ENCODE results near the gene KIAA1671. TPM values are rescaled to one million over a fixed set of nuclear protein-coding genes. Genes with fewer than 3 reads are reported as not detected.
A peak's percentile ranks its signal among the peaks of the same experiment; 100 is the strongest.

KIAA1671 gene
- polyA plus RNA-seq, 1 donor (not counting 4 experiments of a cell fraction or from before 2014, with no cell fraction given) = 17.4 TPM

DNA sequence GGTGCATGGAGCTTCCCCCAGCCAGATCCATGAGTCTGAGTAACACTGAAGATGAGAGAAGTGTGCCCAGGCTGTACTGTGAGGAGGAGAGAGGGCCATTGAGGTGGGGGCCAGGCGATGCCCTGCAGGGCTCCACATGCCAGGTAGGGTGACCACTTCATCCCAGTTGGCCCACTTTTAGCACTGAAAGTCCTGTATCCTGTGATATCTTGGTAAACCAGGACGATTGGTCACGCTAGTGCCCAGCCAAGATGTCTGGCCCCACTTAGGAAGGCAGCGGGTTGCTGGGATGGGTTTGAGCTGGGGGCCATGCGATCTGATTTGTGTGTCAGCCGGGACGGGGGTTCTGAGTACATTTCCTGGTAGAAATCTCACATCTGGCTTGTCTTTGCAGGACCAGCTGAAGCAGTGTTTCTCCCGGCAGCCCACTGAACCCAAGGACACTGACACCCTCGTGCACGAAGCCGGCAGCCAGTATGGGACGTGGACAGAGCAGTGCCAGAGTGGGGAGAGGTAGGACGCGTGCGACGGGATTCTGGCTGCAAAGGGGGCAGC is 218.0 kb downstream of the KIAA1671 start:
- no peak overlapping the region for H3K4me2 ChIP-seq (ENCODE audit: control insufficient read depth, extremely low read depth, insufficient read depth, low read depth, low read length)
- H3K36me3 ChIP-seq (ENCODE audit: control insufficient read depth in 2 of 2, extremely low read depth in 1 of 2, insufficient read depth in 2 of 2, low read length in 2 of 2) = peaks cover 13 to 16% of the 10 kb centered on the region in 2 experiments
- no peak overlapping the region for H3K9ac ChIP-seq (ENCODE audit: control insufficient read depth, extremely low read depth, insufficient read depth, low read length)
- no peaks in the 10 kb centered on the region for H3K9me3 ChIP-seq (ENCODE audit: control insufficient read depth, low read depth, low read length)
- FAIRE-seq = no peak
- H4K20me1 ChIP-seq (ENCODE audit: control insufficient read depth, extremely low read depth, insufficient read depth, low read length) = no peaks in the 10 kb centered on the region
- dilution Hi-C loops (cut with MboI; ENCODE audit: extremely low pct_ligation_motif_present, low sequenced_read_pairs) = no loop called here
- H3K9me1 ChIP-seq (ENCODE audit: control insufficient read depth, extremely low read depth, insufficient read depth, low read length) = no peaks in the 10 kb centered on the region
- no peaks in the 10 kb centered on the region for H3K79me2 ChIP-seq (ENCODE audit: control insufficient read depth, insufficient read depth, low read length)
- no peak for DNase-seq (ENCODE audit: low read depth, low spot score)
- peaks cover 23% of the 10 kb centered on the region for H3K4me1 ChIP-seq (ENCODE audit: control insufficient read depth, extremely low read depth, insufficient read depth, low read length)
- no peak overlapping the region for H2AFZ ChIP-seq (ENCODE audit: control insufficient read depth, low read length)
- no peaks in the 10 kb centered on the region for H3K27me3 ChIP-seq (ENCODE audit: control insufficient read depth, extremely low read depth, insufficient read depth, low read length)
- H3K4me3 ChIP-seq (ENCODE audit: control insufficient read depth in 2 of 3, extremely low read depth in 1 of 3, insufficient read depth in 2 of 3, low read depth in 1 of 3, low read length in 3 of 3) = no peak overlapping the region
- no peak overlapping the region for H3K27ac ChIP-seq (ENCODE audit: control insufficient read depth, insufficient read depth, low read length)
- no peak for TF ChIP-seq EZH2 (IDR thresholded peaks at IDR 0.05; ENCODE audit: low read length)
- TF ChIP-seq, protein P1, sequence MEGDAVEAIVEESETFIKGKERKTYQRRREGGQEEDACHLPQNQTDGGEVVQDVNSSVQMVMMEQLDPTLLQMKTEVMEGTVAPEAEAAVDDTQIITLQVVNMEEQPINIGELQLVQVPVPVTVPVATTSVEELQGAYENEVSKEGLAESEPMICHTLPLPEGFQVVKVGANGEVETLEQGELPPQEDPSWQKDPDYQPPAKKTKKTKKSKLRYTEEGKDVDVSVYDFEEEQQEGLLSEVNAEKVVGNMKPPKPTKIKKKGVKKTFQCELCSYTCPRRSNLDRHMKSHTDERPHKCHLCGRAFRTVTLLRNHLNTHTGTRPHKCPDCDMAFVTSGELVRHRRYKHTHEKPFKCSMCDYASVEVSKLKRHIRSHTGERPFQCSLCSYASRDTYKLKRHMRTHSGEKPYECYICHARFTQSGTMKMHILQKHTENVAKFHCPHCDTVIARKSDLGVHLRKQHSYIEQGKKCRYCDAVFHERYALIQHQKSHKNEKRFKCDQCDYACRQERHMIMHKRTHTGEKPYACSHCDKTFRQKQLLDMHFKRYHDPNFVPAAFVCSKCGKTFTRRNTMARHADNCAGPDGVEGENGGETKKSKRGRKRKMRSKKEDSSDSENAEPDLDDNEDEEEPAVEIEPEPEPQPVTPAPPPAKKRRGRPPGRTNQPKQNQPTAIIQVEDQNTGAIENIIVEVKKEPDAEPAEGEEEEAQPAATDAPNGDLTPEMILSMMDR (optimal IDR thresholded peaks at IDR 0.05 in 1 of 3, IDR thresholded peaks at IDR 0.05 in 1 of 3, conservative IDR thresholded peaks at IDR 0.05 in 1 of 3; ENCODE audit: extremely low read depth in 1 of 3, insufficient read depth in 2 of 3, low read length in 3 of 3) = no peak

DNA sequence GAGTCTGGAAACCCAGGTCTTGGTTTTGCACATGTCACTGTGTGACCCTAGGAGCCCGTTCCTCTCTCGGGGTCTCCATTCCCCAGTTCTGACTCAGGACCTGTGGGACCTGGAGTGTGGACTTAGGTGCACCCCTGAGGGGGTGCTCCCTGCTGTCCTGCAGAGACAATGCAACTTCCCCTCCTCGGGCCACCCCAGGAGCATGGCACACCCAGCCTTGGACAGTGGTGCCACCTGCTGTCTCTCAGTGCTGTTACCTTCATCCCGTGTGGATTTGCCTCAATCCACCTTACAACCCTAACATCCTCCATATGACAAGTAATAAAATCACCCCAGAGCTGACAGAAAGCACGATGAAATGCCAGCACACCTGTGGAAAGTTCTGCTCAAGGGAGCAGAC is 219.6 kb downstream of the KIAA1671 start:
- no peaks in the 10 kb centered on the region for H3K27me3 ChIP-seq (ENCODE audit: control insufficient read depth, extremely low read depth, insufficient read depth, low read length)
- H3K36me3 ChIP-seq (ENCODE audit: control insufficient read depth in 2 of 2, extremely low read depth in 1 of 2, insufficient read depth in 2 of 2, low read length in 2 of 2) = peaks cover 14 to 21% of the 10 kb centered on the region in 2 experiments
- no peaks in the 10 kb centered on the region for H3K79me2 ChIP-seq (ENCODE audit: control insufficient read depth, insufficient read depth, low read length)
- no peak overlapping the region for H3K27ac ChIP-seq (ENCODE audit: control insufficient read depth, insufficient read depth, low read length)
- H3K4me1 ChIP-seq (ENCODE audit: control insufficient read depth, extremely low read depth, insufficient read depth, low read length) = peaks cover 34% of the 10 kb centered on the region
- no peak overlapping the region for H2AFZ ChIP-seq (ENCODE audit: control insufficient read depth, low read length)
- no peak for DNase-seq (ENCODE audit: low read depth, low spot score)
- H3K9me3 ChIP-seq (ENCODE audit: control insufficient read depth, low read depth, low read length) = no peaks in the 10 kb centered on the region
- H3K9me1 ChIP-seq (ENCODE audit: control insufficient read depth, extremely low read depth, insufficient read depth, low read length) = no peaks in the 10 kb centered on the region
- TF ChIP-seq, protein P1 (optimal IDR thresholded peaks at IDR 0.05 in 1 of 3, IDR thresholded peaks at IDR 0.05 in 1 of 3, conservative IDR thresholded peaks at IDR 0.05 in 1 of 3; ENCODE audit: extremely low read depth in 1 of 3, insufficient read depth in 2 of 3, low read length in 3 of 3) = peak; percentile 50 to 91 (median 57)
- TF ChIP-seq EZH2 (IDR thresholded peaks at IDR 0.05; ENCODE audit: low read length) = no peak
- H3K4me3 ChIP-seq (ENCODE audit: control insufficient read depth in 2 of 3, extremely low read depth in 1 of 3, insufficient read depth in 2 of 3, low read depth in 1 of 3, low read length in 3 of 3) = no peak overlapping the region
- peak; percentile 73 for FAIRE-seq
- H3K4me2 ChIP-seq (ENCODE audit: control insufficient read depth, extremely low read depth, insufficient read depth, low read depth, low read length) = no peak overlapping the region
- dilution Hi-C loops (cut with MboI; ENCODE audit: extremely low pct_ligation_motif_present, low sequenced_read_pairs) = no loop called here
- H3K9ac ChIP-seq (ENCODE audit: control insufficient read depth, extremely low read depth, insufficient read depth, low read length) = no peak overlapping the region
- no peaks in the 10 kb centered on the region for H4K20me1 ChIP-seq (ENCODE audit: control insufficient read depth, extremely low read depth, insufficient read depth, low read length)

Data from keratinocyte (primary cell).